ENCODE measurements around the gene CAP1.

The CAP1 gene

DNA sequence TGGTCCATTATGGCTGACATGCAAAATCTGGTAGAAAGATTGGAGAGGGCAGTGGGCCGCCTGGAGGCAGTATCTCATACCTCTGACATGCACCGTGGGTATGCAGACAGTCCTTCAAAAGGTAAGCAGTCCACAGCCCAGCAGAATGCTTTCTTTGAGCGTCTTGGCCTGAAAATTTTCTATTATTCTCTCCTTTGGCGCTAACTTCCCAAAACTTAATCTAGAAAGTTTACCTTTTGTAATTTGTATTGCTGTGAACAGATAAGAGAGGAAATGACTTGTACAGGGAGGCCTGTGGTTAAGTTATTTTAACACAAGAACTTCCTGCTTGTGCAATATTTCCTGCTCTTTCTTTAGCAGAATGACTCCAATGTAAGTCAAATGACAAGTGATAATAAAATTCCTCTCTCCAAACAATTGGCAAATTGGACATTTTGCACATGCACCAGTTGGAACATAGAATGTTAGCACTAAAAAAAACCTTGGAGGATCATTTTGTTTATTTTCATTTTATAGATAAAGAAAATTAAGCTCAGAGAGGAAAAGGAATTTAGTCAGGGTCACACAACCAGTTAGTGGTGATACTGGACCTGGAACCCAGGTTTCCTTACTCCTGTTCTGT lies 18.9 kb downstream of the CAP1 start:
- DNase-seq (ENCODE audit: low read depth), result no peak

DNA sequence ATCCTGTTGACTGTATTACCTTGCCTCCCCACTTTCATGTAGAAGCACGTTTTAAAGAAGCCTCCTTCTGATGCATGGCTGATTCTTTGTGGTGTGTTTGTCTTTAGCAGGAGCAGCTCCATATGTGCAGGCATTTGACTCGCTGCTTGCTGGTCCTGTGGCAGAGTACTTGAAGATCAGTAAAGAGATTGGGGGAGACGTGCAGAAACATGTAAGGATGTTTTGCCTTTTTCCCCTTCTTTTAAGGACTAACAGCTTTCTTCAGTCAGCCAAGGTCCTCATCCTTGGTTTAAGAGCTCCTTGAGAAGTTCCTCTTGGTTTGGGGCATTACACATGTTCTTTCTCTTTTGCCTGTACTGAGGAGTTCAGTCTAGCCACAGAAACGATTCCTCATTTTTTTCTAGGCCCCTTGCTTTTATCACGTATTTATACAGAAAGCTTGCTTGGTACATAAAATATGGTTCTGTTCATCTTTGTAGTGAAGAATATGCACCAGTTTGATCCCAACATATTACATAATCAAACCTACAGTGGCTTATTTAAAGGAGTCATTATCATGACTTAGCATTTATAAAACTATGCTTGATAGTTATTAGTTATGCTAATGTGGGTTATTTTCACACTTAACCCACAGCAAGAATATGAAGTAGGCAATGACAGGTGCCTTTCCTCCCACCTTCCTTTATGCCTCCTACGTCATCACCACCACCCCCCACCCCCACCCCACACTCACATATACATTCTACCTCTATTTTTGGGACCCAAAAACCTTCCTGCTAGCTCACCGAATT lies 19.6 kb downstream of the CAP1 start:
- no peak for DNase-seq (ENCODE audit: low read depth)

DNA sequence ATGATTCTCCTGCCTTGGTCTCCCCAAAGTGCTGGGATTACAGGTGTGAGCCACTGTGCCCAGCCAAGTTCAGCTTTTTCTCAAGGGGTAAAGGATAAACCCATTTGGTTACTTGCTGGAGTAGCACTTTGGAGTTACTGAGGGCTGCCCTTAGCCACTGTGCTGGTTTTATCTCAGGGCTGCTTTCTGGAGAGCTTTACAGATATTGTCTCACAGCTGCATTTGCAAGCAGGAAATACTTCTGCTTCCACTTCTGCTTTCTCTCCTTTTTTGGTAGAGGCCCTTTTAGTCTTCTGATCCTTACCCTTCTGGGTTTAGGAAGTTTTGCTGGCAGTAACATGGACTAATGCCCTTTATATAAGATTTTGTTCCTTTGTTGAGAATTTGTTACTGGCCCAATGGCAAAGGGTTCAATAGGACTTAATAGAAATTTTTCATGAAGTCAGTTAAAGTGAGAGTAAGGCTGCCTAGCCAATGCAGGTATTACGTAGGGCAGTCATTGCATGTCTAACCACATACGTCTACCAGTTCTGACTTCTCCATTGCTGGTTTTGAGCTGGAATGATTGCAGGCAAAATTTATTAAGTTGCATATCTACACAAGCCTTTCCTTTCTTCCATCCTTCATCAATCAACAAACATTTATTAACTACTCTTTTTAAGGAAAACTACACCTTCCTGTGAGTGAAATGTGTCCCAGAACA lies 24.4 kb downstream of the CAP1 start:
- no peak for DNase-seq (ENCODE audit: low read depth)

DNA sequence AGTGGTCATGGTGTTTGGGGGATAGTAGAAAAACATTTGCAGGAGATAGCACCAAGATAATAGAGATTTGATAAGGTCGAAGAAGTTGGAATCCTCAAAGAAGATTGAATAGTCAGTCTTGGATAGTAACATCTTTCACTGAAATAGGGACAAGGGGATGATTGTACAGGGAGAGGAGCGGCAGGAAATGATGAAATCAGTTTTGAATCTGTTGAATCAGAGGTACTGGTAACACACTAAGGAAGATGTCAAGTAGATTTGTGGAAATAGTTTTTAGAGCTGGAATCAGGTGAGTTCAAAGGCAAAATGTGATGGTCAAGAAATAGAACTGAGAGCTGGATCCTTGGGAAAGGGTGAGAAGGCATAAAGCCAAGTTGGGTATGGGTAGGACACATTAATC lies 26.5 kb downstream of the CAP1 start:
- DNase-seq (ENCODE audit: low read depth), result no peak

DNA sequence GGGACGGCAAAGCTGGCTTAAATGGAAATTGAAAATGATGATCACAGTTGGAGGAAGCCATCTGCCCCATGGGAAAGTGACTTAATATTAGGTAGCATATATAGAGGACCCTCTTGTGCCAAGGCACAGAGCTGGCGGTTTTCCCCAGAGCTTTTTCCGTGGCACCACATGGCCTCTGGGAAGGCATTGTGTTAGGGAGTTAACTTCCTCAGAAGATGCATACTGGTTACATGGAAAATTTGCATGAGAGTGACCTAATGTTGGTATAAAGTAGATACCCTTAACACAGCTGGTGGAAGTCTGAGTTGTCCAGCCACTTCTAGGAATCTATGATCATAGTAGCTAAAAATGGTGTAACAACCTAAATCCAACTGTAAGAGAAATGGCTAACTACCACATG lies 27.3 kb downstream of the CAP1 start:
- DNase-seq (ENCODE audit: low read depth), result no peak

DNA sequence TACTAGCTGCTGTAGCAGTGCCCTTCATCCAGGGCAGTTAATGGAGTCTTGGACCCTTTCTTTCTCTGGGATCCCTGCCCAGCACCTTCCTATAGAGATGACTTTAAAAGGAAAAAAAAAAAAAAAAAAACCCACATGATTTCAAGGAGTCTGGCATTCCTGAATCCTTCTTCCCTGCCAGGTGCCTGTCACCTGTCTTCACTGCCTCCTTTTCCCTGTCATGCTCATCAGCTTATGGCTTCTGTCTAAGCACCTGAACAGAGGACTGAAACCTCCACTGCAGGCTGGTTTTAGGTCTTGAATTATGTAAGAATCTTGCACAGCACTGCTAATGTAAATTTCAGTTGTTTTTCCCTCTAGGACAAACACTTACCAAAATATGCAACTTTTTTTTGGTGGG lies 31.6 kb downstream of the CAP1 start:
- DNase-seq (ENCODE audit: low read depth), result no peak

DNA sequence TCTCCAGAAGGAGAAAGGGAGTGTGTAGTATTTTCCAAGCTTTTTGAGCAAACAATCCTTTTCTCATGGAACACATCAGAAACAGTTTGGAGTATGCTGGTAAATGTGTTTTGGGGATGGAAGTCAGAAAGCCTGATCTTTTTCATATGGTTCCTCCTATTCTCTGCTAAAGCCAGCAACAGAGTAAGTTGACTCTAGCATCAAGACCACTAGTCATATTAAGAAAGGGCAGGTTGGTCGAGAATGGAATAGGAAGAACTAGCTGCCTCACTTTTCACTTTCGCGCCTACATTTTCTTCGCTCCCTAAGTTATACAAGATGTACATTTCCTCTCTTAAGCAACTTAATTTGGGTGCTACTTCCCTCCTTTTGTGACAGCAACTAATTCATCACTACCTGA lies 32.5 kb downstream of the CAP1 start:
- no peak for DNase-seq (ENCODE audit: low read depth)

DNA sequence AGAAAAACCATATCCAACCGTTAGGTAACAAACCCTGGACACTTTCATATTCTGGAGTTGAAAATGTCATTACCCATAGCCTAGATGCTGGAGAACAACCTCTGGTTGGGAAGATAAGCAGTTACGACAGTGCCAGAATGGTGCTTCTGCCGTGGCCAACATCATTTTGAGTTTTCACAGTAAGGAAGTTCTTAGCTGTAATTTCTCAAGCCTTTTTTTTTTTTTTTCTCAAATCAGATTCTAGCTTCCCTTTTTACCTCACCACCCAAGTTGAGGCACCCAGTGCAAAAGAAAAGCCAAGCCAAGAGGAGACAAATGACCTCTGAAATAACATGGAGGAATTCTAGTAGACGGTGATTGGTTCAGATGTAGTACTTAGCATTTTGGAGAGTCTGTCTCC lies 34.7 kb downstream of the CAP1 start:
- no peak for DNase-seq (ENCODE audit: low read depth)

DNA sequence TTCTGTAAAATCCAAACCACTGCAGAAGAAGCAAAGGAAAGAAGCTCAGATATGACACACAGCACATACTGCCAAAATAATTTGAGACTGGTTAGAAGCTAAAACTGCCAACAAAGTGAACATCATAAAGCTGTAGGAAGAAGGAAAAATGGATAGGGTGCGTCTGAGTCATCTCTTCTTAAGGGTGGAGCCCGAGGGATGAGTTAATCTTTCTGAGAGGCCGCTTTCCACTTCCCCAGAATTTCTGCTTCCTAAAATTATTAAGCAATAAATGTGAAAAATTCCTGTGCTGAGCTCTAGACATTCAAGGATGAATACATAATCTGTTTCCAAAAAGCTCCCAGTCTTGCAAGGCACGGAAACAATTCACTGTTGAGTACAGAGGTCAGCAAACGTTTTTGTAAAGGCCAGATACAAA lies 36.4 kb downstream of the CAP1 start:
- no peak for DNase-seq (ENCODE audit: low read depth)

DNA sequence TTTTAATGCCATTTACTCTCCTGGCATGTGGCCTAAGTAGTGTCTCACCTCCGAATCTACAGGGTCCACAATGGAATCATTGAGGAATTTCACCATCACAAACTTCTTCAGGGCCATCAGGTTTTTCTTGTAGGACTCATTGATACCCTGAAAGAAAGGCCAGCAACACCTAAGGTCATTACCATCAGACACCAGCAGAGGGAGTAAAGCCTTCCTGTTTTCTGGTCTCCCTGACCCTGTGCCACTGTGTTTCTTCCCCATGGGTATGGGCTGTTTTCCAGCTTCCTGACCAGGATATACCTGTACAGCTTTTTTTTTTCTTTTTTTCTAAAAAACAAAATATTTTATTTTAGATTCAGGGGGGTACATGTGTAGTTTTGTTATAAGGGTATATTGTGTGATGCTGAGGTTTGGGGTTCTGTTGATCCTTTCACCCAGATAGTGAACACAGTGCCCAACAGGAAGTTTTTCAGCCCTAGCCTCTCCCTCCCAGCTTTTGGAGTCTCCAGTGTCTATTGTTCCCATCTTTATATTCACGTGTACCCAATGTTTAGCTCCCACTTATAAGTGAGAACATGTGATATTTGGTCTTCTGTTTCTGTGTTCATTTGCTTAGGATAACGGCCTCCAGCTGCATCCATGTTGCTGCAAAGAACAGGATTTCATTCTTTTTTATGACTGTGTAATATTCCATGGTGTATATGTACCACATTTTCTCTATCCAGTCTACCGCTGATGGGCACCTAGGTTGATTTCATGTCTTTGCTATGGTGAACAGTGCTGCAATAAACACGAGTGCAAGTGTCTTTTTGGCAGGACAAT lies 38.2 kb downstream of the CAP1 start:
- peak; percentile 32 for DNase-seq (ENCODE audit: low read depth)

DNA sequence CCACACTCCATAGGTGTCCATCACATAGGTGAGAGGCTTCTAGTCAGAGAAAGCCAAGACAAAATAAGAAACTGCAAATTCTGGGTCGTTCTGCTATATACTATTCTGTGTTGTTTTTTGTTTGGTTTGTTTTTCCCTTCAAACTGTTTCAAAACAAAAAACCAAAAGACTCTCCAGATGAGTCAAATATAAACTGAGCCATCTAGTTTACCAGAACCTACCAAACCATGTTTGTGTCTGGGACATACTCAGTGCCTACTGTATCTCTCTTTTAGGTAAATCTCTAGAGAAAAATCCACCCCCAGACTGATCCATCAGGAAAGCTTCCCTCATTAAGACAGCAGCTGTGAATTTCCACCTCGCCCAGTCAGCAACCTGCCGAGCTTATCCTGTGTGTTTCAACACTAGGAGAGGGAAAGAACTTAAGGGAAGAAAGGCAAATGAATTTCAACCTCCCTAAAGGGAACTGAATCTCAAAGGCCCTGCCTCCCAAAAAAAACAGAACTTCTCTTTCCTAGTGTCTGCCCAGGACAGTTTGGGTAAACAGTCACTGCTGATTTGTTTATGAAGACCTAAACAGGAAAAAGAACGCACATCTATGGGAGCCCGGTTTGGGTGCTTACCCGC lies 39.4 kb downstream of the CAP1 start:
- DNase-seq (ENCODE audit: low read depth), result no peak

DNA sequence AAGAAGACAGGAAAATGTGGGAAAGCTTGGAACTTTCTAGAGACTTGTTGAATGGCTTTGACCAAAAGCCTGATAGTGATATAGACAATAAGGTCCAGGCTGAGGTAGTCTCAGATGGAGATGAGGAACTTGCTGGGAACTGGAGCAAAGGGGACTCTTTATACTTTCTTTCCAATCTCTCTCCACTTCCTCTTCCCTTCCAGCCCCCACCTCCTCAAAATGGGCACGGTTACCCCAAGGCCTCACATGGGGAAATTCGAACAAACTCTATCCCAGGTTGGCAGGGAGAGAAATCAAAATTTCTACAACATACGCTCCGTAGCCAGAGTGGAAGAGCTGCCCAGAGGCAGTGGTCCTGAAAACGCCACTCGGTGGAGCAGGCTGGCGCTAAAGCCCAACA lies 41.3 kb downstream of the CAP1 start:
- no peak for DNase-seq (ENCODE audit: low read depth)

DNA sequence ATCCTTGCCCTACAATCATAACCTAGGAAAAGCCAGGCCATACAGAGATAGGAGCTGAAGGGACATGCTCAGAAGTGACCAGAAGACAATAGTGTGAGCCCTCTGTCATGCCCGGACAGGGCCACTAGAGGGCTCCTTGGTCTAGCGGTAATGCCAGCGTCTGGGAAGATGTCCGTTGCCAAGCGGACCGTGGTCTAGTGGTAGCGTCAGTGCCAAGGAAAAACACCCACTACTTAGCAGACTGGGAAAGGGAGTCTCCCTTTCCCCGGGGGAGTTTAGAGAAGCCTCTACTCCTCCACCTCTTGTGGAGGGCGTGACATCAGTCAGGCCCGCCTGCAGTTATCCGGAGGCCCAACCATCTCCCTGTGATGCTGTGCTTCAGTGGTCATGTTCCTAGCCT lies 44.2 kb downstream of the CAP1 start:
- peak; percentile 28 for DNase-seq (ENCODE audit: low read depth)

DNA sequence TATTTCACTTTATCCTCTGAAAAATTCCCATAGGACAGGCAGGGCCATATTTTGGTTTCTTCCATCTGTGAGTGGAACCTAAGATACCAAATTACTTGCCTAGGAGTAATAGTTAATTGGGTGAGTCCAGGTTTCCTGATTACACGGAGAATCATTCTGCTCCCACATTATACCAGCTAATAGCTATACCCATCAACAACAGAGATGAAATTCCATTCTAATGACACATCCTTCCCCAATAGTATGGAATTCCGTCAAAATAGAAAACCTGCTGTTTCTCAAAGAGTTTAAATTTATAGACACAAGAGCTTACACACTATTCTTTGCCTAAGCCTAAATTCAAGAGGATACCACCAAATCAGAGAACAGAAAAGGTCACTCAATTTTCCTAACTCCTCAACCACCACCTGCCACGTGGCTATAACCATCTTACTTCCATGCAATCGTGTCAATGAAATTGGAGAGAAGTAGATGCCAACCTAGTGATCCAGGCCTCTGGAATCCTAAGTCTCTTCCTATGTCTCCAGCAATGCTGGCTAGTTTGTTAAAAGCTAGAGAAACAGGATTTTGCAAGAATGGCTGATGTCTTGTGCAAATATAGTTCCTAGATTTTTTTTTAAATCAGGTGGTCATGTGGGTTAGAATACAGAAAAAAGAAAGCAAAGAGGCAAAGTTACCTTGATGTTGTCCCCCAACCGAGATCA lies 50.3 kb downstream of the CAP1 start:
- no peak for DNase-seq (ENCODE audit: low read depth)

DNA sequence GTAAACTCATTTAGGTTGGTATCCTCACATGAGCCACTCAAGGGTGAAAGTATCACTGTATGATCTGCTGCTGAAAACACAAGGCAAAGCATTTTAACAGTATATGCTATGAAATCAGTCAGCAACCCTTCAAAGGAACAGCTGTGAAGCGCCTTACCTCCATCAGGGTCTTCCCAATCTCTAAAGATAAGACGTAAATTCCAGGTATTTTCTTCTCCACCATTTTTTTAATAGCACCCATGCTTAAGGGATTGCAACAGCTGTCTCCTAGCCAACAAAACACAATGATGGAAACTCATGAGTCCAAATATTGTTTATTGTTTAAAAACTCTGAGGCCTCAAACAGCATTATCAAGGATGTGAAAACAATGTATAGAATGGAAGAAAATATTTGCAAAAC lies 51.7 kb downstream of the CAP1 start:
- no peak for DNase-seq (ENCODE audit: low read depth)

DNA sequence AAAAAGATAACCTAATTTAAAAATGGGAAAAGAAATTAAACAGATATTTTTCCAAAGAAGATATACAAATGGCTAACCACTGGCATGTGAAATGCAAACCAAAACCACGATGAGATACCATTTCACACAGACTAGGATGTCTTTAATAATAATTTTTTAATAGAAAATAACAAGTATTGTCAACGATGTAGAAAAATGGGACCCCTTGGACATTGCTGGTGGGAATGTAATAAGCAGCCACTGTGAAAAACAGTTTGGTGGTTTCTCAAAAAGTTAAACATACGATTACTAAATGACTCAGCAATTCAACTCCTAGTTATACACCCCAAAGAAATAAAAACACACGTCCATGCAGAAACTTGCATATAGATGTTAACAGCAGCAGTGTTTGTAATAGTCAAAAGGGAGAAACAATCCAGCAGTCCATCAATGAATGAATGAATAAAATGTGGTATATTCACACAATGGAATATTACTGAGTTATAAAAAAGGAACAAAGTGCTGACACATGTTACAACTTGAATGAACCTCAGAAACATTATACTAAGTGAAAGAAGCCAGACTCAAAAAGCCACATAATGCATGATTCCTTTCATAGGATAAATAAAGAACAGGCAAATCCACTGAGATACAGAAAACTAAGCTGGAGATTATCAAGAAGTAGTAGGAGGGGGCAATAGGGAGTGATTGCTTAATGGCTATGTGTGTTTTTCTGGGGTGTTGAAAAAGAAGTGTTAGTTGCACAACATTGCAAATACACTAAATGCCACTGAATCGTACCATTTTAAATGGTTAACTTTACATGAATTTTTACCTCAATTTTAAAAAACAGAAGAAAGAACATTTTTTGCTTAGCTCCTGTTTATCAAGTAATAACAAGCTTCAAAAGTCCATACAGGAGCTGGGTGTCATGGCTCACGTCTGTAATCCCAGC lies 52.4 kb downstream of the CAP1 start:
- no peak for DNase-seq (ENCODE audit: low read depth)

DNA sequence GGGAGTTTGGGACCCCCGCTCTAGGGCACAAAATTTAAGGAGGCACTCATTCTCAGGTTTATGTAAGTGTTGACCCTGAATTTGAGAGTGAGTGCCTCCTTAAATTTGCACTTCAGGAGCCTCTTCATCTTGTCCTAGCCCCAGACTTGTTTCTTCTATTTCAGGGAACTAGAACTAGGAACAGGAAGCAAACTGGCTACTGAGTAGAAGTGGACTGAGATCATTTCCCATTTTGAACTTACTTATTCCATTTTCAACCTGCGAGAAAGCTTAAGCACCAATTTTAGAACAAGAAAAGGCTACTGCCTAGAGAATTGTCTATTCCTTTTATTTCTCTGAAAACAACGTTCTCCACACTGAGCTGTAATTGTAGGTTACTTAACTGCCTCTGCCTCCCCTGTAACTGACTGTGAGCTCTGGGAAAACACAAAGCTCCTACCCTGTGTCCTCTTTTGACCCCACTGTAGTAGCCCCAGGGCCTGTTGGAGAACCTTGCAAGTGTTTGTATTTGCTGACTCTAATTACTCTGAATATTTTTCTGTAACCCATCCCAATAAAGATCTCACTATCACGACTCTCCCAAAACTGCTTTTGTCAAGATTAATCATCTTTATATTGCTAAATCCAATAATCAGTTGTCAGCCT lies 54.1 kb downstream of the CAP1 start:
- DNase-seq (ENCODE audit: low read depth), result no peak

DNA sequence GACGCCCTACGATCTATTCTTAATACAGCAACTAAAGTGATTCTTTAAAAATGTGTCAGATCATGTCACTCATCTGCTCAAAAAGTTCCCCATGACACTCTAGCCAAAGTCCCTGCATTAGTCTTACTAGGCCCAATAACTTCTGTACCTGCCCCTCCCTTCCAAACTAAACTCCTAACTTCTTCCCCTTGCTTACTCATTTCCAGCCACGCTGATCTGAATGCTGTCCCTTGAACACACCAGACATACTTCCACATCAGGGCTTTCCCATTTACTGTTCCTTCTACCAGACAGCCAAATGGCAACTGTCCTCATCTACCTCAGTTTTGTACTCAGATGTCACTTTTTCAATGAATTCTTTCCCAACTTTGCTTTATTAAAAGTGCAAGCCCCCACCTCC lies 55.3 kb downstream of the CAP1 start:
- DNase-seq (ENCODE audit: low read depth), result no peak

DNA sequence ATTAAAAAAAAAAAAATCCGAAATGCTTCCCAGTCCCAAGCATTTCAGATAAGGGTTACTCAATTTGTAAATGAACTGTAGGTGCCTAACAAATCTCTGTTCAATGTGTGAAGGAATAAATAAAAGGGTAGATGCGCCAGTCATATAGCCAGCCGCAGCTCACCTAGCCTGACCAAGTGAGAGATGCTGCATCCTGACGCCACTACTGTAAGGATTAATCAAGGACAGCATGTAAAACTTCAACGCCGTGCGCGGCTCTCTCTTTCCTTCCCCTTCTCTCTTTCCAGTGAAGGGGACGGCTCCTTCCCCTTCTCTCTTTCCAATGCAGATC lies 56.1 kb downstream of the CAP1 start:
- no peak for DNase-seq (ENCODE audit: low read depth)

Measured in activated T-cell treated with anti-CD3 and anti-CD28 coated beads for 24 hours (primary cell).